ENCODE results near the gene UBASH3A.
"Not testable (repeated sequence)": the region's sequence is repeated elsewhere in the genome, so short reads cannot be mapped to it uniquely, and the experiment has no call there.

Gene UBASH3A

GRCh38 chr21:42459546-42460215, 56.0 kb downstream of the UBASH3A start:
- Mint-ChIP-seq H3K4me3 (no peak overlapping the region), H3K4me1 (ENCODE audit: low read depth) (peaks cover 65% of the 10 kb centered on the region), H3K27me3 (no peaks in the 10 kb centered on the region), H3K36me3 (no peaks in the 10 kb centered on the region), H3K9me3 (ENCODE audit: low read depth) (no peaks in the 10 kb centered on the region), H3K27ac (no peak overlapping the region)

- H3K4me1 Mint-ChIP-seq (ENCODE audit: low read depth) = peaks cover 70% of the 10 kb centered on the region
- H3K4me3 Mint-ChIP-seq = peak overlapping the region; percentile 63
- no peaks in the 10 kb centered on the region for H3K9me3 Mint-ChIP-seq (ENCODE audit: low read depth)
- H3K27me3 Mint-ChIP-seq = no peaks in the 10 kb centered on the region
- H3K36me3 Mint-ChIP-seq = no peaks in the 10 kb centered on the region
- no peak overlapping the region for H3K27ac Mint-ChIP-seq
These were observed 56.9 kb downstream of the UBASH3A start for GRCh38 chr21:42460391-42461184.

- no peaks in the 10 kb centered on the region for H3K36me3 Mint-ChIP-seq
- H3K27me3 Mint-ChIP-seq = no peaks in the 10 kb centered on the region
- H3K4me3 Mint-ChIP-seq = peak overlapping the region; percentile 61
- H3K9me3 Mint-ChIP-seq (ENCODE audit: low read depth) = no peaks in the 10 kb centered on the region
- H3K27ac Mint-ChIP-seq = peak overlapping the region; percentile 74
- H3K4me1 Mint-ChIP-seq (ENCODE audit: low read depth) = peaks cover 70% of the 10 kb centered on the region
These were observed 57.5 kb downstream of the UBASH3A start for GRCh38 chr21:42461185-42461520.

- peaks cover 62% of the 10 kb centered on the region for H3K4me1 Mint-ChIP-seq (ENCODE audit: low read depth)
- H3K36me3 Mint-ChIP-seq = no peaks in the 10 kb centered on the region
- H3K9me3 Mint-ChIP-seq (ENCODE audit: low read depth) = no peaks in the 10 kb centered on the region
- no peak overlapping the region for H3K27ac Mint-ChIP-seq
- H3K27me3 Mint-ChIP-seq = no peaks in the 10 kb centered on the region
- peak overlapping the region; percentile 61 for H3K4me3 Mint-ChIP-seq
These were observed 58.5 kb downstream of the UBASH3A start for GRCh38 chr21:42461881-42462877.

DNA sequence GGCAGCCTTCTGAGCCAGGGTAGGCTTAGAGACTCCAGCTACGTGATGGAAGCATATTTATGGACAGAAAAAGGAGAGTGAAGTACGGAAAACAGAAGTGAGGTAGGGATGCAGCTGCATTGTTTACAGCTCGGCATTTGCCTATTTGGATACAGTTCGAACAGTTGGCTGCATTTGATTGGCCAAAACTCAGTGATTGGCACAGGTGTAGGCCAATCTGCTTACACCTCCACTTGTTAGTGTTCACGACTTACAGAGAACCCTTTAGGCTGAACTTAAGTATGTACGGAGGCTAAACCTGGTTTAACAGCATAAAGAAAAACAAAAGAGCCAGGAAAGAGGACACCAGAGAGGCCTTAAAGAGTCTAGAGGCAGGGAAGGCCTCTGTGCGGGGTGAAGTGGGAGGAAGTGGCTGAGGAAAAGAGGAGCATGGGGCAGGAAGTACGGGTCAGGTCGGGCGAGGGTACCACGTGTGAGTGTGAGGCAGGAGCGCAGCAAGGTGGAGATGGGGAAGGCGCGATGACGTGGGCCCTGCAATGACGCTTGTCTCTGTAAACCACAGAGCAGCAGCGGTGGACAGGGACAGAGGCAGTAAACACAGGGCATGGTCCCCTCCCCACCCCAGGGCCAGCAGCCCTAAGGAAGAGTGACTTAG, 60.3 kb downstream of the UBASH3A start:
- peak overlapping the region; percentile 93 for H3K27ac Mint-ChIP-seq
- H3K27me3 Mint-ChIP-seq = no peaks in the 10 kb centered on the region
- no peaks in the 10 kb centered on the region for H3K9me3 Mint-ChIP-seq (ENCODE audit: low read depth)
- H3K36me3 Mint-ChIP-seq = no peaks in the 10 kb centered on the region
- H3K4me1 Mint-ChIP-seq (ENCODE audit: low read depth) = peaks cover 64% of the 10 kb centered on the region
- H3K4me3 Mint-ChIP-seq = peak overlapping the region; percentile 60

DNA sequence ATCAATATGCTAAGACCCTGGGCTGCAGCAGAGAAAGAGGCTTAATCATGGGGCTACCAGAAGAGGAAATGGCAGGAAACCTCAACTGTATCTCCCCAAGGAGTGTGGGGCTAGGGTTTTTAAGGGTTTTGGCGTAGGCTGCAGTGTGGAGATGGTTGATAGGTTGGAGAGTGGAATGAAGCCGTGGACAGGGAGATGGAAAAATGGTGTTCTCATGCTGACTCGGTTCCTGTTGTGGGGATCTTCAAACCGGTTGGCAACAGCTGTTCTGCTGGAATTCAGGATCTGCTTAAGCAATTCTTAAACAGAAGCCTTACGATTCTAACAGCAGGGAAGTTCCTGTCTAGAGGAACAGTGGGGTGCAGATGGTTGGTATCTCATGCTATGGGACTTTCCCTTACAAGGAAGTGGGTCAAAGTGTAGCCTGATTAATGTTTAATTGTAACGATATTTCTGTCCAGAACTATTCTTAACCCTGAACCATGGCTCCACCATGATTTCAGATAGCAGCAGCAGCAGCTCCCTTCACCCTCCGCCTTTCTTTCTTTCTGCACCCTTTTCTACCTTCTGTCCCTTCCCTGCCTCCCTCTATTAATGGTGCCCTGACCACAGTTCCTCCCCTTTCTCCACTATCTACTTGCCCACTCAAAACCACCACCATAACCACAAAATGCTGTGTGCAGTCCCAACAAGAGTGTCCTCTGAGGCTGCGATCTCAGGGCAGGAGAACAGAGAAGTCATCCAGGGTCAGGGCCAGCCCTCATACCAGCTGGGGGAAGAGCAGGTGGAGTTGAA, 61.5 kb downstream of the UBASH3A start:
- no peak overlapping the region for H3K27ac Mint-ChIP-seq
- H3K4me3 Mint-ChIP-seq = no peak overlapping the region

GRCh38 chr21:42465803-42466127, 62.1 kb downstream of the UBASH3A start:
- Mint-ChIP-seq H3K27ac (no peak overlapping the region), H3K4me1 (ENCODE audit: low read depth) (peaks cover 54% of the 10 kb centered on the region), H3K9me3 (ENCODE audit: low read depth) (no peaks in the 10 kb centered on the region), H3K27me3 (no peaks in the 10 kb centered on the region), H3K4me3 (no peak overlapping the region), H3K36me3 (no peaks in the 10 kb centered on the region)

More for the DNA sequence above, 61.5 kb downstream of the UBASH3A start:
- Mint-ChIP-seq H3K36me3 (no peaks in the 10 kb centered on the region), H3K9me3 (ENCODE audit: low read depth) (no peaks in the 10 kb centered on the region), H3K27me3 (no peaks in the 10 kb centered on the region), H3K4me1 (ENCODE audit: low read depth) (peaks cover 59% of the 10 kb centered on the region)

GRCh38 chr21:42466700-42467099, 63.0 kb downstream of the UBASH3A start:
- no peaks in the 10 kb centered on the region for H3K27me3 Mint-ChIP-seq
- H3K27ac Mint-ChIP-seq = no peak overlapping the region
- H3K9me3 Mint-ChIP-seq (ENCODE audit: low read depth) = no peaks in the 10 kb centered on the region
- H3K4me3 Mint-ChIP-seq = no peak overlapping the region
- H3K36me3 Mint-ChIP-seq = no peaks in the 10 kb centered on the region
- peaks cover 44% of the 10 kb centered on the region for H3K4me1 Mint-ChIP-seq (ENCODE audit: low read depth)

DNA sequence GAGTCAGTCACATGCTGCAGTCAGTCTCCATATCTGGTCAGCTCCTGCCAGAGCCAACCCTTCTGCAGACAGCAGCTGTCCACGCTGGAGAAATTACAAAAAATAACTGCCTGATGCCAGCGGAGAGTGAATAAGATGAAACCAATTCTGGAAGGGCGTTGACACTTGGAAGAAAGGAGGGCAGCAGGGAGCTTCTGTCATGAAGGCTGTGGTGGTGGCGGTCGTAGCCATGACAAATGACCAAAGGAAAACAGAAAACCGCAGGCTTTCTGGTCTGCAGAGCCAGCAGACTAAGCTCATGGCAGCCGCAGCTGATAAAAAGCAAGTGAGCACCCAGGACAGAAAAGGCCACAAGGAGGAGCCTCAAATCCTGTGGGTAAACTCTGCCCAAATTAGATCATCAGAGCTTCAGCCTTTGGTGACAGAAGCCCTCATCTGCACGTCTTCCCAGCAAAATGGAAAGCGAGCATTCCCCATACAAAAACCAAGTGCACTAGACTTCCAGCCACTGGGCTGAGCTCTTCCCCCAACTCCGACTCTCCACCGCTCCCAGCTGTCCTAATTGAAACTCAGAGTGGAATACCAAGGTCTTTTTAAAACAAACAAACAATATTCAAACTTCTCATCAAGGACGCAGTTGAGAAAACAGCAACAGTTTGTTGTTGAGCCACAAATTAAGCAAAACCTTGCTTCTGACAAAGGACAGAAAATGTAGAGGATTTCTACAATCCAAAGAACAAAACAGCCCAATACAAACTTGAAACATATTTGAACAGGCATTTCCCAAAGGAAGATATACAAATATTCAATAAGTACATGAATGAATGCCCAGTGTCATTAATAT, 63.7 kb downstream of the UBASH3A start:
- H3K4me1 Mint-ChIP-seq (ENCODE audit: low read depth) = peaks cover 38% of the 10 kb centered on the region
- no peaks in the 10 kb centered on the region for H3K27me3 Mint-ChIP-seq
- H3K9me3 Mint-ChIP-seq (ENCODE audit: low read depth) = no peaks in the 10 kb centered on the region
- H3K36me3 Mint-ChIP-seq = no peaks in the 10 kb centered on the region
- no peak overlapping the region for H3K27ac Mint-ChIP-seq
- no peak overlapping the region for H3K4me3 Mint-ChIP-seq

- Mint-ChIP-seq H3K9me3 (ENCODE audit: low read depth) (no peaks in the 10 kb centered on the region), H3K36me3 (no peaks in the 10 kb centered on the region), H3K27ac (no peak overlapping the region), H3K4me3 (no peak overlapping the region), H3K4me1 (ENCODE audit: low read depth) (peaks cover 27% of the 10 kb centered on the region), H3K27me3 (no peaks in the 10 kb centered on the region)
These were observed 64.9 kb downstream of the UBASH3A start for GRCh38 chr21:42468491-42469131.

GRCh38 chr21:42469272-42469671, 65.6 kb downstream of the UBASH3A start:
- Mint-ChIP-seq H3K27me3 (no peaks in the 10 kb centered on the region), H3K4me3 (no peak overlapping the region), H3K36me3 (no peaks in the 10 kb centered on the region), H3K27ac (no peak overlapping the region), H3K9me3 (ENCODE audit: low read depth) (no peaks in the 10 kb centered on the region), H3K4me1 (ENCODE audit: low read depth) (peaks cover 20% of the 10 kb centered on the region)

GRCh38 chr21:42469726-42470125, 66.0 kb downstream of the UBASH3A start:
- not testable (repeated sequence) for H3K36me3 Mint-ChIP-seq; H3K4me3 Mint-ChIP-seq; H3K27me3 Mint-ChIP-seq; H3K9me3 Mint-ChIP-seq (ENCODE audit: low read depth); H3K27ac Mint-ChIP-seq
- H3K4me1 Mint-ChIP-seq (ENCODE audit: low read depth) = peaks cover 16% of the 10 kb centered on the region

GRCh38 chr21:42471206-42471605, 67.5 kb downstream of the UBASH3A start:
- H3K27ac Mint-ChIP-seq = no peak overlapping the region
- no peaks in the 10 kb centered on the region for H3K27me3 Mint-ChIP-seq
- no peak overlapping the region for H3K4me3 Mint-ChIP-seq
- no peaks in the 10 kb centered on the region for H3K9me3 Mint-ChIP-seq (ENCODE audit: low read depth)
- H3K4me1 Mint-ChIP-seq (ENCODE audit: low read depth) = peaks cover 5% of the 10 kb centered on the region
- no peaks in the 10 kb centered on the region for H3K36me3 Mint-ChIP-seq
